ENCODE data around the gene ACVR1B. TPM values are rescaled to one million over a fixed set of nuclear protein-coding genes. Genes with fewer than 3 reads are reported as not detected.

Gene ACVR1B
- total and polyA plus RNA-seq, 9 of the 15 experiments (the other 6 are each of a cell fraction or from before 2014, with no cell fraction given) = 0.97 to 15.1 (median 6.8) TPM

DNA sequence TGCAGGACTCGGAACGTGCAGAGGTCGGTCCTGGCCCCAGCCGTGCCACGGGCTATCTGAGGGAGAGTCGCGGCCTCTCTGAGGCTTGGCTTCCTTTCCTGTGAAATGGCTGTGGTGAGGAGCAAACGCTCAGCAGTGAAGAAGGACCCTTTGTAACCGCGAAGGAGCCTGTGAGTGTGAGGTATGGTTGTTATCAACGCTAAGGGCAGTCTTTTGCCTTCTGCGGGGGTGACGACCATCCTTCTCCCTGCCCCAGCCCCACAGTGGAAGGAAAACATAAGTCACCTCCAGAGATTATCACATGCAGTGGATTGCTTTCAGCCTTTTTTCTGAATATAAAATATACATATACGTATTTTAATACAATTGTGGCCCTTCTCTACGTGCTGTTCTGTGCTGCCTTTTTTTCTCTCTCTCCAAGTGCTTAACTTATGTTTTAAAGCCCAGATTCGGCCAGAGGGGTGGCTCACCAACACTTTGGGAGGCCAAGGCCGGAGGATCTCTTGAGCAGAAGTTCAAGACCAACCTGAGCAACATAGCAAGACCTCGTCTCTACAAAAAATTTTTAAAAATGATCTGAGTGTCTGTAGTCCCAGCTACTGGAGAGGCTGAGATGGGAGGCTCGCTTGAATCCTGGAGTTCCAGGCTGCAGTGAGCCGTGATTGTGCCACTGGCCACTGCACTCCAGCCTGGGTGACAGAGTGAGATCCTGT is 72.6 kb downstream of the ACVR1B start (continued):
- TF ChIP-seq, protein P1, sequence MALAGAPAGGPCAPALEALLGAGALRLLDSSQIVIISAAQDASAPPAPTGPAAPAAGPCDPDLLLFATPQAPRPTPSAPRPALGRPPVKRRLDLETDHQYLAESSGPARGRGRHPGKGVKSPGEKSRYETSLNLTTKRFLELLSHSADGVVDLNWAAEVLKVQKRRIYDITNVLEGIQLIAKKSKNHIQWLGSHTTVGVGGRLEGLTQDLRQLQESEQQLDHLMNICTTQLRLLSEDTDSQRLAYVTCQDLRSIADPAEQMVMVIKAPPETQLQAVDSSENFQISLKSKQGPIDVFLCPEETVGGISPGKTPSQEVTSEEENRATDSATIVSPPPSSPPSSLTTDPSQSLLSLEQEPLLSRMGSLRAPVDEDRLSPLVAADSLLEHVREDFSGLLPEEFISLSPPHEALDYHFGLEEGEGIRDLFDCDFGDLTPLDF (CRISPR knock-in tag; IDR thresholded peaks at IDR 0.05) = 0 out of 2 replicates have a peak, but pooled peaks have one; percentile 36

GRCh38 chr12:52024845-52025230 is 73.3 kb downstream of the ACVR1B start:
- intact Hi-C loops (cut with micrococcal nuclease) = loop anchor here (1.0 kb wide), 3 partner anchors 44 to 96 kb away; partner anchors contain the start of gene ATG101
- no peaks in the 10 kb centered on the region for H3K79me2 ChIP-seq (ENCODE audit: control insufficient read depth, insufficient read depth, low read length)
- no peaks in the 10 kb centered on the region for H3K9me1 ChIP-seq (ENCODE audit: control insufficient read depth, insufficient read depth, low read length)
- CTCF ChIA-PET (ENCODE audit: low intra/inter-chr PET ratio) = interaction anchor here (0.6 to 6.0 kb wide), 16 partner anchors 20 to 505 kb away, joined by 3 to 242 read pairs (median 4); partner anchors contain the start of genes ATG101, SMIM41 and TAMALIN
- peaks cover 2 to 27% of the 10 kb centered on the region in 2 experiments; a peak in 3 of 5 replicates for H3K4me1 ChIP-seq (replicated peaks in 1 of 2; ENCODE audit: control insufficient read depth in 2 of 2, insufficient read depth in 2 of 2, low read length in 2 of 2)
- peak overlapping the region; percentile 94; the same call in 1 of the 2 replicates for H2AFZ ChIP-seq (ENCODE audit: low read depth, low read length)
- 57% methylated on average over 4 of the region's 15 CpGs for WGBS (ENCODE audit: insufficient coverage, low coverage, missing lambda C conversion rate)
- DNase-seq (ENCODE audit: extremely low read depth in 1 of 4, low spot score in 3 of 4) (no peak), ATAC-seq (no peak), FAIRE-seq (no peak)
- H4K20me1 ChIP-seq (replicated peaks; ENCODE audit: control insufficient read depth, insufficient read depth, low read length) = no peaks in the 10 kb centered on the region
- peaks cover 0 to 20% of the 10 kb centered on the region in 2 experiments; a peak in 3 of 5 replicates for H3K27me3 ChIP-seq (ENCODE audit: control insufficient read depth in 2 of 2, insufficient read depth in 2 of 2, low read length in 2 of 2)
- TF ChIP-seq ZNF134 (CRISPR knock-in tag; conservative IDR thresholded peaks at IDR 0.05) = no peak
- TF ChIP-seq XRCC5 (IDR thresholded peaks at IDR 0.05; ENCODE audit: low read depth, low read length) = no peak
- TF ChIP-seq ADNP (tag; IDR thresholded peaks at IDR 0.05) = peak; percentile 50; the same call in 1 of the 2 replicates
- TF ChIP-seq ZNF431 (CRISPR knock-in tag; IDR thresholded peaks at IDR 0.05) = peak; percentile 44; the same call in 1 of the 2 replicates
- TF ChIP-seq MYC (IDR thresholded peaks at IDR 0.05; ENCODE audit: low read depth, low read length) = no peak
- no peak for TF ChIP-seq MYC (CRISPR knock-in tag; IDR thresholded peaks at IDR 0.05; ENCODE audit: borderline replicate concordance, low read depth)
- no peak for TF ChIP-seq CHAMP1 (IDR thresholded peaks at IDR 0.05)
- no peak for TF ChIP-seq FIP1L1 (IDR thresholded peaks at IDR 0.05; ENCODE audit: low read depth, low read length, poor library complexity, severe bottlenecking)
- no peak for TF ChIP-seq NFE2 (IDR thresholded peaks at IDR 0.05; ENCODE audit: low read depth)
- no peaks in the 10 kb centered on the region for H3K9me3 ChIP-seq (replicated peaks; ENCODE audit: control insufficient read depth, insufficient read depth, low read depth, low read length)
- H3K27ac ChIP-seq (ENCODE audit: extremely low read depth, low read depth, low read length) = no peak overlapping the region
- no peak overlapping the region; a peak in 1 of 4 replicates for H3K9ac ChIP-seq (ENCODE audit: insufficient read depth in 1 of 2, low read depth in 2 of 2, low read length in 2 of 2)
- H3K4me2 ChIP-seq (ENCODE audit: insufficient read depth, low read length) = no peak overlapping the region
- H3K4me3 ChIP-seq = no peak overlapping the region
- POLR2A ChIA-PET = interaction anchor here (0.7 to 1.5 kb wide), 6 partner anchors 20 to 97 kb away, joined by 3 to 7 read pairs (median 4); partner anchors contain the start of gene ATG101
- BruUV-seq (replicated peaks) = no TSS peak
- H3K36me3 ChIP-seq (ENCODE audit: control insufficient read depth, insufficient read depth, low read length) = no peaks in the 10 kb centered on the region
- in situ Hi-C loops (cut with MboI) = loop anchor here (5.0 to 25.0 kb wide), 3 partner anchors 57 to 613 kb away; partner anchors contain the start of gene SLC4A8
